HEK293 (cell line): ENCODE results near the gene WNK4.
A peak's percentile ranks its signal among the peaks of the same experiment; 100 is the strongest.

Experiments used
- HOXA7 ChIP-seq: sonication (generic); formaldehyde crosslinking; IDR thresholded peaks from 2 replicates; pipeline ENCODE4 v1.8.1; 2022; ENCODE audit warnings: missing genetic modification reagents, borderline replicate concordance
- OVOL3 ChIP-seq: fragments of 450-650 bp; formaldehyde crosslinking; IDR thresholded peaks from 2 replicates; pipeline ENCODE4 v1.5.1; 2016; ENCODE audit warnings: missing biosample characterization, missing genetic modification characterization
- SCRT2 ChIP-seq: fragments of 450-650 bp; formaldehyde crosslinking; IDR thresholded peaks from 2 replicates; pipeline ENCODE4 v1.5.1; 2016; ENCODE audit warnings: missing biosample characterization, missing genetic modification characterization
- ZFP69B ChIP-seq: fragments of 450-650 bp; formaldehyde crosslinking; IDR thresholded peaks from 2 replicates; pipeline ENCODE4 v1.5.1; 2016; ENCODE audit warnings: missing biosample characterization, missing genetic modification characterization
- ZNF133 ChIP-seq: fragments of 450-650 bp; formaldehyde crosslinking; IDR thresholded peaks from 2 replicates; pipeline ENCODE4 v1.5.1; 2016; ENCODE audit warnings: missing biosample characterization, missing genetic modification characterization
- ZNF138 ChIP-seq: fragments of 450-650 bp; formaldehyde crosslinking; IDR thresholded peaks from 2 replicates; pipeline ENCODE4 v1.5.1; 2016; ENCODE audit warnings: missing biosample characterization, missing genetic modification characterization, borderline replicate concordance
- ZNF239 ChIP-seq: fragments of 450-650 bp; formaldehyde crosslinking; IDR thresholded peaks from 2 replicates; pipeline ENCODE4 v1.5.1; 2016; ENCODE audit warnings: missing biosample characterization, missing genetic modification characterization
- ZNF266 ChIP-seq: fragments of 450-650 bp; formaldehyde crosslinking; IDR thresholded peaks from 2 replicates; pipeline ENCODE4 v1.5.1; 2016; ENCODE audit warnings: missing biosample characterization, missing genetic modification characterization, low read depth
- ZNF596 ChIP-seq: fragments of 450-650 bp; IDR thresholded peaks from 2 replicates; pipeline ENCODE4 v1.5.0; 2018; ENCODE audit warnings: missing biosample characterization, mild to moderate bottlenecking, missing genetic modification characterization, moderate library complexity
- ZNF626 ChIP-seq: fragments of 450-650 bp; sonication (Bioruptor Pico); formaldehyde crosslinking; IDR thresholded peaks from 2 replicates; pipeline ENCODE4 v1.5.1; 2018; ENCODE audit warnings: missing biosample characterization, missing genetic modification characterization, inconsistent platforms
- ZNF660 ChIP-seq: fragments of 450-650 bp; IDR thresholded peaks from 2 replicates; pipeline ENCODE4 v1.5.1; 2018; ENCODE audit warnings: missing biosample characterization, mild to moderate bottlenecking, missing genetic modification characterization
- ZNF747 ChIP-seq: fragments of 450-650 bp; formaldehyde crosslinking; IDR thresholded peaks from 2 replicates; pipeline ENCODE4 v1.5.1; 2016; ENCODE audit warnings: missing biosample characterization, missing genetic modification characterization
- ZNF792 ChIP-seq: fragments of 450-650 bp; formaldehyde crosslinking; IDR thresholded peaks from 2 replicates; pipeline ENCODE4 v1.5.1; 2016; ENCODE audit warnings: missing biosample characterization, missing genetic modification characterization
- ZXDB ChIP-seq: fragments of 450-650 bp; formaldehyde crosslinking; IDR thresholded peaks from 2 replicates; pipeline ENCODE4 v1.5.1; 2016; ENCODE audit warnings: missing biosample characterization, missing genetic modification characterization
- TF ChIP-seq, protein P1 (sequence below): fragments of 450-650 bp; formaldehyde crosslinking; IDR thresholded peaks from 2 replicates; pipeline ENCODE4 v1.5.1; 2016; ENCODE audit warnings: missing biosample characterization, missing genetic modification characterization
- TF ChIP-seq, protein P2 (sequence below): fragments of 450-650 bp; formaldehyde crosslinking; IDR thresholded peaks from 2 replicates; pipeline ENCODE4 v1.5.1; 2016; ENCODE audit warnings: missing biosample characterization, missing genetic modification characterization
- TF ChIP-seq, protein P3 (sequence below): fragments of 450-650 bp; formaldehyde crosslinking; IDR thresholded peaks from 2 replicates; pipeline ENCODE4 v1.5.1; 2017; ENCODE audit warnings: missing biosample characterization, missing genetic modification characterization
- TF ChIP-seq, protein P4 (sequence below): fragments of 450-650 bp; formaldehyde crosslinking; IDR thresholded peaks from 2 replicates; pipeline ENCODE4 v1.5.1; 2016; ENCODE audit warnings: missing biosample characterization, missing genetic modification characterization
- TF ChIP-seq, protein P5 (sequence below): fragments of 450-650 bp; formaldehyde crosslinking; IDR thresholded peaks from 2 replicates; pipeline ENCODE4 v1.5.1; 2017; ENCODE audit warnings: missing biosample characterization, missing genetic modification characterization
- TF ChIP-seq, protein P6 (sequence below): fragments of 450-650 bp; formaldehyde crosslinking; IDR thresholded peaks from 2 replicates; pipeline ENCODE4 v1.5.1; 2016; ENCODE audit warnings: missing biosample characterization, missing genetic modification characterization
- TF ChIP-seq, protein P7 (sequence below): fragments of 450-650 bp; formaldehyde crosslinking; IDR thresholded peaks from 2 replicates; pipeline ENCODE4 v1.5.1; 2016; ENCODE audit warnings: missing biosample characterization, missing genetic modification characterization
- TF ChIP-seq, protein P8 (sequence below): fragments of 450-650 bp; formaldehyde crosslinking; IDR thresholded peaks from 2 replicates; pipeline ENCODE4 v1.5.1; 2016; ENCODE audit warnings: missing biosample characterization, missing genetic modification characterization, borderline replicate concordance
- TF ChIP-seq, protein P9 (sequence below): fragments of 450-650 bp; formaldehyde crosslinking; IDR thresholded peaks from 2 replicates; pipeline ENCODE4 v1.5.1; 2016; ENCODE audit warnings: missing biosample characterization, missing genetic modification characterization

The WNK4 gene

DNA sequence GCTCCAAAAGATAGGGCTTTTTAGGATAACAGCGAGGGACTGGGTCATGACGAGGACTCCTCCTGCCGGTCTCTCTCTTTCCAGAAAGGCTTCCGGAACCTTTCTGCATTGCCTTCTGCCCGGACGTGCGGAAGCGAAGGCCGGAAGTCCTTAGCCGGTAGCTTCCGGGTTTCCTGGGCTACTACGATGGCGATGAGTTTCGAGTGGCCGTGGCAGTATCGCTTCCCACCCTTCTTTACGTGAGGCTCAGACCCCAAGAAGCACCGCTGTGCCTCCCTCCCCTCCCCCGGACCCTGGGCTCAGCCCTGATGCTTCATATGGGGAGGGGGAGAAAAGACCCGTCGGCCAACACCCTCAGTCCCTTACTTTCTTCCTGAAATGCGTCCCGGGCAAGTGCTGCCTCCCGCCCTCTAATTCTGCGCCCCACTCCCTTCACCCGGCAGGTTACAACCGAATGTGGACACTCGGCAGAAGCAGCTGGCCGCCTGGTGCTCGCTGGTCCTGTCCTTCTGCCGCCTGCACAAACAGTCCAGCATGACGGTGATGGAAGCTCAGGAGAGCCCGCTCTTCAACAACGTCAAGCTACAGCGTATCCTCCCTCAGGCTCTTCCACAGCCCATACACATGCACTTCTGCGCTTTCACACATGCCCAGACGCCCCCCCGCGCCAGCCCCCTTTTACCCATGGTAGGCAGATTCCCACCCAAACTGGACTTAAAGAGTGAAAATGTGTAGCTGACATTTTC is 6.9 kb upstream of the WNK4 start, which contains the start of gene VPS25 (continued):
- TF ChIP-seq ZNF626 (tag by site-specific recombination) (no peak), SCRT2 (tag by site-specific recombination) (no peak), HOXA7 (no peak), ZNF596 (tag by site-specific recombination) (peak; percentile 35; the same call in 1 of the 2 replicates), ZNF792 (tag by site-specific recombination) (no peak), ZNF660 (tag by site-specific recombination) (peak; percentile 98), OVOL3 (tag by site-specific recombination) (peak; percentile 14; the same call in 1 of the 2 replicates), ZNF133 (tag by site-specific recombination) (no peak), ZNF239 (tag by site-specific recombination) (no peak), ZNF138 (tag by site-specific recombination) (no peak), ZXDB (no peak; the same call in 1 of the 2 replicates), ZNF747 (tag by site-specific recombination) (no peak), ZFP69B (tag by site-specific recombination) (peak; percentile 81), ZNF266 (tag by site-specific recombination) (no peak)
- TF ChIP-seq, protein P1, sequence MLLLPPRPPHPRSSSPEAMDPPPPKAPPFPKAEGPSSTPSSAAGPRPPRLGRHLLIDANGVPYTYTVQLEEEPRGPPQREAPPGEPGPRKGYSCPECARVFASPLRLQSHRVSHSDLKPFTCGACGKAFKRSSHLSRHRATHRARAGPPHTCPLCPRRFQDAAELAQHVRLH (tag by site-specific recombination): peak; percentile 99
- TF ChIP-seq, protein P2, sequence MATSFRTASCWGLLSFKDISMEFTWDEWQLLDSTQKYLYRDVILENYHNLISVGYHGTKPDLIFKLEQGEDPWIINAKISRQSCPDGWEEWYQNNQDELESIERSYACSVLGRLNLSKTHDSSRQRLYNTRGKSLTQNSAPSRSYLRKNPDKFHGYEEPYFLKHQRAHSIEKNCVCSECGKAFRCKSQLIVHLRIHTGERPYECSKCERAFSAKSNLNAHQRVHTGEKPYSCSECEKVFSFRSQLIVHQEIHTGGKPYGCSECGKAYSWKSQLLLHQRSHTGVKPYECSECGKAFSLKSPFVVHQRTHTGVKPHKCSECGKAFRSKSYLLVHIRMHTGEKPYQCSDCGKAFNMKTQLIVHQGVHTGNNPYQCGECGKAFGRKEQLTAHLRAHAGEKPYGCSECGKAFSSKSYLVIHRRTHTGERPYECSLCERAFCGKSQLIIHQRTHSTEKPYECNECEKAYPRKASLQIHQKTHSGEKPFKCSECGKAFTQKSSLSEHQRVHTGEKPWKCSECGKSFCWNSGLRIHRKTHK (tag by site-specific recombination): no peak
- TF ChIP-seq, protein P3, sequence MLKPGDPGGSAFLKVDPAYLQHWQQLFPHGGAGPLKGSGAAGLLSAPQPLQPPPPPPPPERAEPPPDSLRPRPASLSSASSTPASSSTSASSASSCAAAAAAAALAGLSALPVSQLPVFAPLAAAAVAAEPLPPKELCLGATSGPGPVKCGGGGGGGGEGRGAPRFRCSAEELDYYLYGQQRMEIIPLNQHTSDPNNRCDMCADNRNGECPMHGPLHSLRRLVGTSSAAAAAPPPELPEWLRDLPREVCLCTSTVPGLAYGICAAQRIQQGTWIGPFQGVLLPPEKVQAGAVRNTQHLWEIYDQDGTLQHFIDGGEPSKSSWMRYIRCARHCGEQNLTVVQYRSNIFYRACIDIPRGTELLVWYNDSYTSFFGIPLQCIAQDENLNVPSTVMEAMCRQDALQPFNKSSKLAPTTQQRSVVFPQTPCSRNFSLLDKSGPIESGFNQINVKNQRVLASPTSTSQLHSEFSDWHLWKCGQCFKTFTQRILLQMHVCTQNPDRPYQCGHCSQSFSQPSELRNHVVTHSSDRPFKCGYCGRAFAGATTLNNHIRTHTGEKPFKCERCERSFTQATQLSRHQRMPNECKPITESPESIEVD: no peak
- TF ChIP-seq, protein P4, sequence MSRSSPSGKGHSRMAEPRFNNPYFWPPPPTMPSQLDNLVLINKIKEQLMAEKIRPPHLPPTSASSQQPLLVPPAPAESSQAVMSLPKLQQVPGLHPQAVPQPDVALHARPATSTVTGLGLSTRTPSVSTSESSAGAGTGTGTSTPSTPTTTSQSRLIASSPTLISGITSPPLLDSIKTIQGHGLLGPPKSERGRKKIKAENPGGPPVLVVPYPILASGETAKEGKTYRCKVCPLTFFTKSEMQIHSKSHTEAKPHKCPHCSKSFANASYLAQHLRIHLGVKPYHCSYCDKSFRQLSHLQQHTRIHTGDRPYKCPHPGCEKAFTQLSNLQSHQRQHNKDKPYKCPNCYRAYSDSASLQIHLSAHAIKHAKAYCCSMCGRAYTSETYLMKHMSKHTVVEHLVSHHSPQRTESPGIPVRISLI (tag by site-specific recombination): no peak
- TF ChIP-seq, protein P5, sequence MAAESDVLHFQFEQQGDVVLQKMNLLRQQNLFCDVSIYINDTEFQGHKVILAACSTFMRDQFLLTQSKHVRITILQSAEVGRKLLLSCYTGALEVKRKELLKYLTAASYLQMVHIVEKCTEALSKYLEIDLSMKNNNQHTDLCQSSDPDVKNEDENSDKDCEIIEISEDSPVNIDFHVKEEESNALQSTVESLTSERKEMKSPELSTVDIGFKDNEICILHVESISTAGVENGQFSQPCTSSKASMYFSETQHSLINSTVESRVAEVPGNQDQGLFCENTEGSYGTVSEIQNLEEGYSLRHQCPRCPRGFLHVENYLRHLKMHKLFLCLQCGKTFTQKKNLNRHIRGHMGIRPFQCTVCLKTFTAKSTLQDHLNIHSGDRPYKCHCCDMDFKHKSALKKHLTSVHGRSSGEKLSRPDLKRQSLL (tag by site-specific recombination): peak; percentile 54; the same call in 1 of the 2 replicates
- TF ChIP-seq, protein P6, sequence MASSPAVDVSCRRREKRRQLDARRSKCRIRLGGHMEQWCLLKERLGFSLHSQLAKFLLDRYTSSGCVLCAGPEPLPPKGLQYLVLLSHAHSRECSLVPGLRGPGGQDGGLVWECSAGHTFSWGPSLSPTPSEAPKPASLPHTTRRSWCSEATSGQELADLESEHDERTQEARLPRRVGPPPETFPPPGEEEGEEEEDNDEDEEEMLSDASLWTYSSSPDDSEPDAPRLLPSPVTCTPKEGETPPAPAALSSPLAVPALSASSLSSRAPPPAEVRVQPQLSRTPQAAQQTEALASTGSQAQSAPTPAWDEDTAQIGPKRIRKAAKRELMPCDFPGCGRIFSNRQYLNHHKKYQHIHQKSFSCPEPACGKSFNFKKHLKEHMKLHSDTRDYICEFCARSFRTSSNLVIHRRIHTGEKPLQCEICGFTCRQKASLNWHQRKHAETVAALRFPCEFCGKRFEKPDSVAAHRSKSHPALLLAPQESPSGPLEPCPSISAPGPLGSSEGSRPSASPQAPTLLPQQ (tag by site-specific recombination): peak; percentile 60
- TF ChIP-seq, protein P7, sequence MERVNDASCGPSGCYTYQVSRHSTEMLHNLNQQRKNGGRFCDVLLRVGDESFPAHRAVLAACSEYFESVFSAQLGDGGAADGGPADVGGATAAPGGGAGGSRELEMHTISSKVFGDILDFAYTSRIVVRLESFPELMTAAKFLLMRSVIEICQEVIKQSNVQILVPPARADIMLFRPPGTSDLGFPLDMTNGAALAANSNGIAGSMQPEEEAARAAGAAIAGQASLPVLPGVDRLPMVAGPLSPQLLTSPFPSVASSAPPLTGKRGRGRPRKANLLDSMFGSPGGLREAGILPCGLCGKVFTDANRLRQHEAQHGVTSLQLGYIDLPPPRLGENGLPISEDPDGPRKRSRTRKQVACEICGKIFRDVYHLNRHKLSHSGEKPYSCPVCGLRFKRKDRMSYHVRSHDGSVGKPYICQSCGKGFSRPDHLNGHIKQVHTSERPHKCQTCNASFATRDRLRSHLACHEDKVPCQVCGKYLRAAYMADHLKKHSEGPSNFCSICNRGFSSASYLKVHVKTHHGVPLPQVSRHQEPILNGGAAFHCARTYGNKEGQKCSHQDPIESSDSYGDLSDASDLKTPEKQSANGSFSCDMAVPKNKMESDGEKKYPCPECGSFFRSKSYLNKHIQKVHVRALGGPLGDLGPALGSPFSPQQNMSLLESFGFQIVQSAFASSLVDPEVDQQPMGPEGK (tag by site-specific recombination): 0 out of 2 replicates have a peak, but pooled peaks have one; percentile 17
- TF ChIP-seq, protein P8, sequence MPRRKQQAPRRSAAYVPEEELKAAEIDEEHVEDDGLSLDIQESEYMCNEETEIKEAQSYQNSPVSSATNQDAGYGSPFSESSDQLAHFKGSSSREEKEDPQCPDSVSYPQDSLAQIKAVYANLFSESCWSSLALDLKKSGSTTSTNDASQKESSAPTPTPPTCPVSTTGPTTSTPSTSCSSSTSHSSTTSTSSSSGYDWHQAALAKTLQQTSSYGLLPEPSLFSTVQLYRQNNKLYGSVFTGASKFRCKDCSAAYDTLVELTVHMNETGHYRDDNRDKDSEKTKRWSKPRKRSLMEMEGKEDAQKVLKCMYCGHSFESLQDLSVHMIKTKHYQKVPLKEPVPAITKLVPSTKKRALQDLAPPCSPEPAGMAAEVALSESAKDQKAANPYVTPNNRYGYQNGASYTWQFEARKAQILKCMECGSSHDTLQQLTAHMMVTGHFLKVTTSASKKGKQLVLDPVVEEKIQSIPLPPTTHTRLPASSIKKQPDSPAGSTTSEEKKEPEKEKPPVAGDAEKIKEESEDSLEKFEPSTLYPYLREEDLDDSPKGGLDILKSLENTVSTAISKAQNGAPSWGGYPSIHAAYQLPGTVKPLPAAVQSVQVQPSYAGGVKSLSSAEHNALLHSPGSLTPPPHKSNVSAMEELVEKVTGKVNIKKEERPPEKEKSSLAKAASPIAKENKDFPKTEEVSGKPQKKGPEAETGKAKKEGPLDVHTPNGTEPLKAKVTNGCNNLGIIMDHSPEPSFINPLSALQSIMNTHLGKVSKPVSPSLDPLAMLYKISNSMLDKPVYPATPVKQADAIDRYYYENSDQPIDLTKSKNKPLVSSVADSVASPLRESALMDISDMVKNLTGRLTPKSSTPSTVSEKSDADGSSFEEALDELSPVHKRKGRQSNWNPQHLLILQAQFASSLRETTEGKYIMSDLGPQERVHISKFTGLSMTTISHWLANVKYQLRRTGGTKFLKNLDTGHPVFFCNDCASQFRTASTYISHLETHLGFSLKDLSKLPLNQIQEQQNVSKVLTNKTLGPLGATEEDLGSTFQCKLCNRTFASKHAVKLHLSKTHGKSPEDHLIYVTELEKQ: peak; percentile 35; the same call in 1 of the 2 replicates
- TF ChIP-seq, protein P9, sequence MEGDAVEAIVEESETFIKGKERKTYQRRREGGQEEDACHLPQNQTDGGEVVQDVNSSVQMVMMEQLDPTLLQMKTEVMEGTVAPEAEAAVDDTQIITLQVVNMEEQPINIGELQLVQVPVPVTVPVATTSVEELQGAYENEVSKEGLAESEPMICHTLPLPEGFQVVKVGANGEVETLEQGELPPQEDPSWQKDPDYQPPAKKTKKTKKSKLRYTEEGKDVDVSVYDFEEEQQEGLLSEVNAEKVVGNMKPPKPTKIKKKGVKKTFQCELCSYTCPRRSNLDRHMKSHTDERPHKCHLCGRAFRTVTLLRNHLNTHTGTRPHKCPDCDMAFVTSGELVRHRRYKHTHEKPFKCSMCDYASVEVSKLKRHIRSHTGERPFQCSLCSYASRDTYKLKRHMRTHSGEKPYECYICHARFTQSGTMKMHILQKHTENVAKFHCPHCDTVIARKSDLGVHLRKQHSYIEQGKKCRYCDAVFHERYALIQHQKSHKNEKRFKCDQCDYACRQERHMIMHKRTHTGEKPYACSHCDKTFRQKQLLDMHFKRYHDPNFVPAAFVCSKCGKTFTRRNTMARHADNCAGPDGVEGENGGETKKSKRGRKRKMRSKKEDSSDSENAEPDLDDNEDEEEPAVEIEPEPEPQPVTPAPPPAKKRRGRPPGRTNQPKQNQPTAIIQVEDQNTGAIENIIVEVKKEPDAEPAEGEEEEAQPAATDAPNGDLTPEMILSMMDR: peak; percentile 79
